Parathyroid adenoma (tissue), 2 donors: ENCODE data around the gene PSMF1.

Source experiments
- H2AFZ ChIP-seq: fragments of 300-600 bp; sonication (generic); one replicate; pipeline ENCODE4 v1.7.0; 2017; ENCODE audit warnings: antibody characterized with exemption, mild to moderate bottlenecking
- H3K27ac ChIP-seq: fragments of 300-600 bp; sonication (generic); one replicate; pipeline ENCODE4 v1.7.0; 2017
- H3K27me3 ChIP-seq: fragments of 300-600 bp; sonication (generic); one replicate; pipeline ENCODE4 v1.7.0; 2017; ENCODE audit warnings: low read length; ENCODE audit not compliant: control insufficient read depth, insufficient read depth
- H3K36me3 ChIP-seq: fragments of 300-600 bp; sonication (generic); one replicate; pipeline ENCODE4 v1.7.0; 2017; ENCODE audit warnings: low read length; ENCODE audit not compliant: control insufficient read depth, insufficient read depth
- H3K4me1 ChIP-seq: fragments of 300-600 bp; sonication (generic); one replicate; pipeline ENCODE4 v1.7.0; 2017; ENCODE audit warnings: control low read depth
- H3K4me2 ChIP-seq: fragments of 300-600 bp; sonication (generic); one replicate; pipeline ENCODE4 v1.7.0; 2017; ENCODE audit warnings: low read length
- H3K4me3 ChIP-seq: fragments of 300-600 bp; sonication (generic); one replicate; pipeline ENCODE4 v1.7.0; 2017; ENCODE audit warnings: low read depth, low read length
- H3K79me2 ChIP-seq: fragments of 300-600 bp; sonication (generic); one replicate; pipeline ENCODE4 v1.7.0; 2017; ENCODE audit warnings: control low read depth
- H3K9ac ChIP-seq: fragments of 300-600 bp; sonication (generic); one replicate; pipeline ENCODE4 v1.7.0; 2017; ENCODE audit warnings: mild to moderate bottlenecking
- H3K9me3 ChIP-seq: fragments of 300-600 bp; sonication (generic); one replicate; pipeline ENCODE4 v1.7.0; 2017; ENCODE audit warnings: low read length; ENCODE audit not compliant: control insufficient read depth
- TF ChIP-seq, protein P1 (sequence below): fragments of 300-600 bp; sonication (generic); IDR thresholded peaks from one replicate; pipeline ENCODE4 v1.7.0; 2017; ENCODE audit warnings: antibody characterized with exemption, mild to moderate bottlenecking
- donor health status: primary hyperparathyroidism.

Gene PSMF1

DNA sequence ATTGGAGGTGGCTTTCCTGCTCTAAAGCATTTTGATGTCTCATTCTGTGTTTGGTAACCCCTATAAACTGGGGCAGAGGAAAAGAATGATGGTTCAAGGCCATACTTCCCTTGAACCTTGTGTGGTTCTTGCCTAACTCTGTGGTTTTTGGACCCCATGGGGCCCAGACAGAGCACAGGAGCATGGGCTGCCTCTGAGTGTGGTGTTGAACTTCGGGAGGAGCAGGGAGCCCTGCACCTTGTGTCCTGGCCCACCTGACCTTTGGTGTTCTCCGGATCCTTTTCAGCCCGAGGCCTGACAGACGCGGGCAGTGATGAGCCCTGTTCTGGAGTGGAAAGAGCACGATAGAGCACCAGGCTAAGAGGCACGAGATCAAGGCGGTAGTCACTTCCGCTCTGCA lies 47.5 kb downstream of the PSMF1 start:
- H3K9ac ChIP-seq = no peak overlapping the region
- no peak overlapping the region for H3K4me2 ChIP-seq
- no peak overlapping the region for H2AFZ ChIP-seq
- no peak overlapping the region for H3K27ac ChIP-seq
- TF ChIP-seq, protein P1, sequence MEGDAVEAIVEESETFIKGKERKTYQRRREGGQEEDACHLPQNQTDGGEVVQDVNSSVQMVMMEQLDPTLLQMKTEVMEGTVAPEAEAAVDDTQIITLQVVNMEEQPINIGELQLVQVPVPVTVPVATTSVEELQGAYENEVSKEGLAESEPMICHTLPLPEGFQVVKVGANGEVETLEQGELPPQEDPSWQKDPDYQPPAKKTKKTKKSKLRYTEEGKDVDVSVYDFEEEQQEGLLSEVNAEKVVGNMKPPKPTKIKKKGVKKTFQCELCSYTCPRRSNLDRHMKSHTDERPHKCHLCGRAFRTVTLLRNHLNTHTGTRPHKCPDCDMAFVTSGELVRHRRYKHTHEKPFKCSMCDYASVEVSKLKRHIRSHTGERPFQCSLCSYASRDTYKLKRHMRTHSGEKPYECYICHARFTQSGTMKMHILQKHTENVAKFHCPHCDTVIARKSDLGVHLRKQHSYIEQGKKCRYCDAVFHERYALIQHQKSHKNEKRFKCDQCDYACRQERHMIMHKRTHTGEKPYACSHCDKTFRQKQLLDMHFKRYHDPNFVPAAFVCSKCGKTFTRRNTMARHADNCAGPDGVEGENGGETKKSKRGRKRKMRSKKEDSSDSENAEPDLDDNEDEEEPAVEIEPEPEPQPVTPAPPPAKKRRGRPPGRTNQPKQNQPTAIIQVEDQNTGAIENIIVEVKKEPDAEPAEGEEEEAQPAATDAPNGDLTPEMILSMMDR = no peak
- H3K36me3 ChIP-seq = no peaks in the 10 kb centered on the region
- H3K4me1 ChIP-seq = no peaks in the 10 kb centered on the region
- H3K4me3 ChIP-seq = no peak overlapping the region
- H3K9me3 ChIP-seq = no peaks in the 10 kb centered on the region
- H3K79me2 ChIP-seq = no peaks in the 10 kb centered on the region
- H3K27me3 ChIP-seq = no peaks in the 10 kb centered on the region

DNA sequence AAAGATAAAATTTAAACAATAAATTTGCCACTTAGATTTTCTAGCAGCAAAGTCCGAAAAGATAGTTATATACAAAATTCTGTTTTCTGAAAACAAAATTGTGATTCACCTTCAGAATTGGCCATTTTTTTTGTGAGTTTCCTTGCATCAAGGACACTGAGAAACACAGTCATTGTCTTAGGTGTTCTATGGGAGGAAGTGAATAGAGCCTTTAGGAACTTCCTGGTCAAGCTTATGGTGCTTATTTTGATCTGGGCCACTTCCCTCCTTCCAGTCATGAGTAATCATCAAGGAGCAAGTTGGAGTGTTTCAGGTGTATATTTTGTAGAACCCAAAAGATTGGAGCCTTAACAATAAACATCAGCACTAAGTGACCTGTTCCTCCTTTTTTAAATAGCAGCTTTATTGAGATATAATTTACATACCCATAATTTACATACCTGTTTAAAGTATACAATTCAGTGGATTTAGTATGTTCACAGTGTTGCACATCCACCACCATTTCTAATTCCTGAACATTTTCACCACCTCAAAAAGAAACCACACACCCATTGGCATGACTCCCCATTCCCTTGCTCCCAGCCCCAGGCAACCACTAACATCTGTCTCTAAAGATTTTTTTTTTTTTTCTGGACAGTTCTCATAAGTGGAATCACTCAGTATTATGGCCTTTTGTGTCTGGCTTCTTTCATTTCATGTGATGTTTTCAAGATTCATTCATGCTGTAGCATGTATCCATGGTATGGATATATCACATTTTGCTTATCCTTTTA lies 48.7 kb downstream of the PSMF1 start:
- H3K27me3 ChIP-seq = no peaks in the 10 kb centered on the region
- no peaks in the 10 kb centered on the region for H3K9me3 ChIP-seq
- TF ChIP-seq, protein P1 = no peak
- no peaks in the 10 kb centered on the region for H3K4me1 ChIP-seq
- H3K36me3 ChIP-seq = no peaks in the 10 kb centered on the region
- no peak overlapping the region for H3K4me2 ChIP-seq
- no peak overlapping the region for H3K27ac ChIP-seq
- no peak overlapping the region for H3K4me3 ChIP-seq
- H3K79me2 ChIP-seq = no peaks in the 10 kb centered on the region
- H3K9ac ChIP-seq = no peak overlapping the region
- H2AFZ ChIP-seq = no peak overlapping the region

DNA sequence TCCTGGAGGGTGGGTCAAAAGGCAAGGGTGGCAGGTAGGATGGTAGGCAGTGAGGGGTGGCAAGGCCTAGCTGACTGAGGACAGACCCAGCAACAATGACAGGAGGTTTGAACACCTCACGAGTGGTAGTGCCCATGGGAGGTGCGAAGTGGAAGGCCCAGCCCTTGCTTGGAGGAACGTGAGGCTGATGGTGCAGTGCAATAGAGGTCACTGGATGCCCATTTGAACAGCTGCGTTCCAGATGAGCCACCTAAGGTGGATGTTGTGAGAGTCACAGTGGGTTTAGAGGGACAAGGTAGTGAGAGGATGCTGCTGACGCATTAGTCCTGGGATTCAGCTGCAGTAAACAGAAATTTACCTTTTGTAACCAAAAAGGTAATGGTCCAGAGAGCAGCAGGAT lies 50.8 kb downstream of the PSMF1 start:
- Histone ChIP-seq H3K4me1 (no peaks in the 10 kb centered on the region), H3K79me2 (no peaks in the 10 kb centered on the region), H3K4me2 (no peak overlapping the region)

DNA sequence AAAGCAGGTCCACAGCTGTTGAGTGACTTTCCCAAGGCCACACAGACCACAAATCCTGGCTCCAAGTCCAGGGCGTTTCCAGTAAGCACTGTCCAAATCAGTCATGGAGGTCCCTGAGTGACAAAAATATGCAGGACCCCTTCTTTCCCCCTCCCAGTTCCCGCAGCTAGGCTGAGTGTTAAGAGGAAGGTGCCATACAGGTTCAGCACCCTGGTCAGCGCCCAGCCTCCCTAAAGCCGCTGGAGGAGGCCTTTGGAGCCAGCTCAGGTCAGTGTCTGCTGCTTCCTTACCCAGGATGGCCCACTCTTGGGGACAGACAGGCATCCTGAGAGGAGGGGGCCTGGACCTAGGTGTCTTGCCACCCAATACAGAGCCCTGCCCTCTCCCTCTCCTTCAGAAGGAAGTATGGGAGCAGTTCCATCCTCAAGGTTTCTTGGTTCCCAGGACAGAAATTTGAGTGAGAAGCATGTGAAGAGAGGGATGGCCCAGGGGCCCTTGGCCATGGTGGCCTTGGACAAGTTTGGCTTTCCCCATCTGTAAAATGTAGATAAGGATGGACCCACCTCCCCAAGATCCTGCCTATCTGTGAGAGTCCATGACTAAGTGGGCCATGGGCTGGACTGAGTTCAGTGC lies 53.2 kb downstream of the PSMF1 start:
- Histone ChIP-seq H3K27me3 (no peaks in the 10 kb centered on the region), H3K4me1 (no peaks in the 10 kb centered on the region), H3K79me2 (no peaks in the 10 kb centered on the region), H3K27ac (no peak overlapping the region), H2AFZ (no peak overlapping the region), H3K4me3 (no peak overlapping the region), H3K9ac (no peak overlapping the region), H3K4me2 (no peak overlapping the region), H3K9me3 (no peaks in the 10 kb centered on the region), H3K36me3 (no peaks in the 10 kb centered on the region)
- TF ChIP-seq, protein P1 = no peak

More for the DNA sequence above, 50.8 kb downstream of the PSMF1 start:
- no peaks in the 10 kb centered on the region for H3K27me3 ChIP-seq
- no peaks in the 10 kb centered on the region for H3K9me3 ChIP-seq
- no peaks in the 10 kb centered on the region for H3K36me3 ChIP-seq
- no peak overlapping the region for H2AFZ ChIP-seq
- TF ChIP-seq, protein P1 = no peak
- no peak overlapping the region for H3K4me3 ChIP-seq
- H3K27ac ChIP-seq = no peak overlapping the region
- no peak overlapping the region for H3K9ac ChIP-seq
